ENCODE results near the gene LRRC34. TPM values are rescaled to one million over a fixed set of nuclear protein-coding genes. Genes with fewer than 3 reads are reported as not detected.

LRRC34 gene
- total and polyA plus RNA-seq, 2 experiments from 2014 or later: 4.2 to 9.4 TPM

GRCh38 chr3:169780742-169781141, 32.0 kb downstream of the LRRC34 start:
- H3K9ac ChIP-seq: no peak overlapping the region
- peaks cover 4% of the 10 kb centered on the region; the same call in 1 of the 2 replicates for H3F3A ChIP-seq (ENCODE audit: insufficient read depth)
- DNase-seq: no peak
- H3K4me2 ChIP-seq (ENCODE audit: unreplicated experiment): no peak overlapping the region
- no peaks in the 10 kb centered on the region for H3K9me3 ChIP-seq (ENCODE audit: low read depth)
- no peaks in the 10 kb centered on the region for H4K20me1 ChIP-seq (ENCODE audit: insufficient read depth)
- H2AFZ ChIP-seq: no peak overlapping the region
- WGBS, 2 experiments (ENCODE audit: low coverage in 1 of 2, low lambda C conversion rate in 2 of 2, missing lambda C conversion rate in 2 of 2): 83 to 86% methylated on average over 2 of the region's 2 CpGs
- no peaks in the 10 kb centered on the region for H3K9me2 ChIP-seq (ENCODE audit: insufficient read depth)
- in situ Hi-C loops (cut with MboI): no loop called here
- H3K79me2 ChIP-seq (ENCODE audit: insufficient read depth): peaks cover 55% of the 10 kb centered on the region
- no peak for TF ChIP-seq EZH2phosphoT487 (IDR thresholded peaks at IDR 0.05; ENCODE audit: insufficient read depth, low read depth)
- no peak for TF ChIP-seq EZH2 (IDR thresholded peaks at IDR 0.05; ENCODE audit: insufficient read depth, poor library complexity, severe bottlenecking)
- H3K27me3 ChIP-seq (replicated peaks; ENCODE audit: insufficient read depth): no peaks in the 10 kb centered on the region
- H3K27ac ChIP-seq: no peak overlapping the region
- peaks cover 4% of the 10 kb centered on the region for H3K4me1 ChIP-seq (ENCODE audit: insufficient read depth)
- H3K36me3 ChIP-seq (ENCODE audit: low read depth): peaks cover 90% of the 10 kb centered on the region
- H3K4me3 ChIP-seq: no peak overlapping the region

- WGBS, 2 experiments (ENCODE audit: low coverage in 1 of 2, low lambda C conversion rate in 2 of 2, missing lambda C conversion rate in 2 of 2): 72 to 74% methylated on average over 4 of the region's 4 CpGs
- no peak for DNase-seq
- H3K9me2 ChIP-seq (ENCODE audit: insufficient read depth): no peaks in the 10 kb centered on the region
- TF ChIP-seq EZH2phosphoT487 (IDR thresholded peaks at IDR 0.05; ENCODE audit: insufficient read depth, low read depth) (no peak), EZH2 (IDR thresholded peaks at IDR 0.05; ENCODE audit: insufficient read depth, poor library complexity, severe bottlenecking) (no peak)
- peaks cover 79% of the 10 kb centered on the region for H3K79me2 ChIP-seq (ENCODE audit: insufficient read depth)
- peaks cover 22% of the 10 kb centered on the region for H3K4me1 ChIP-seq (ENCODE audit: insufficient read depth)
- H3K4me3 ChIP-seq: no peak overlapping the region
- no peak overlapping the region for H3K27ac ChIP-seq
- in situ Hi-C loops (cut with MboI): no loop called here
- no peaks in the 10 kb centered on the region for H3F3A ChIP-seq (ENCODE audit: insufficient read depth)
- H3K27me3 ChIP-seq (replicated peaks; ENCODE audit: insufficient read depth): no peaks in the 10 kb centered on the region
- H3K9me3 ChIP-seq (ENCODE audit: low read depth): no peaks in the 10 kb centered on the region
- no peak overlapping the region for H3K4me2 ChIP-seq (ENCODE audit: unreplicated experiment)
- no peak overlapping the region for H2AFZ ChIP-seq
- H3K36me3 ChIP-seq (ENCODE audit: low read depth): peaks cover 81% of the 10 kb centered on the region
- H3K9ac ChIP-seq: no peak overlapping the region
- H4K20me1 ChIP-seq (ENCODE audit: insufficient read depth): no peaks in the 10 kb centered on the region
Measured at GRCh38 chr3:169777822-169778221, 34.9 kb downstream of the LRRC34 start.

GRCh38 chr3:169774186-169774585, 38.5 kb downstream of the LRRC34 start:
- Histone ChIP-seq H3K9ac (peak overlapping the region; percentile 93), H3K79me2 (ENCODE audit: insufficient read depth) (peaks cover 59% of the 10 kb centered on the region), H3F3A (ENCODE audit: insufficient read depth) (peaks cover 16% of the 10 kb centered on the region), H3K4me1 (ENCODE audit: insufficient read depth) (peaks cover 22% of the 10 kb centered on the region), H3K4me2 (ENCODE audit: unreplicated experiment) (peak overlapping the region; percentile 89), H3K4me3 (peak overlapping the region; percentile 98), H3K27ac (peak overlapping the region; percentile 96; the same call in 1 of the 2 replicates), H2AFZ (no peak overlapping the region), H3K9me2 (ENCODE audit: insufficient read depth) (no peaks in the 10 kb centered on the region), H4K20me1 (ENCODE audit: insufficient read depth) (no peaks in the 10 kb centered on the region), H3K9me3 (ENCODE audit: low read depth) (no peaks in the 10 kb centered on the region), H3K27me3 (replicated peaks; ENCODE audit: insufficient read depth) (no peaks in the 10 kb centered on the region), H3K36me3 (ENCODE audit: low read depth) (peaks cover 45% of the 10 kb centered on the region)
- DNase-seq: peak; percentile 27
- 43 to 48% methylated on average over 5 of the region's 5 CpGs for WGBS, 2 experiments (ENCODE audit: low coverage in 1 of 2, low lambda C conversion rate in 2 of 2, missing lambda C conversion rate in 2 of 2)
- in situ Hi-C loops (cut with MboI): no loop called here
- TF ChIP-seq EZH2phosphoT487 (IDR thresholded peaks at IDR 0.05; ENCODE audit: insufficient read depth, low read depth) (no peak), EZH2 (IDR thresholded peaks at IDR 0.05; ENCODE audit: insufficient read depth, poor library complexity, severe bottlenecking) (no peak)

GRCh38 chr3:169772897-169773816, 39.5 kb downstream of the LRRC34 start, which contains the start of gene MYNN:
TSS of gene MYNN (plus strand) at chr3:169773396. CDS start at chr3:169774296, 900 bp downstream.
- H3F3A ChIP-seq (ENCODE audit: insufficient read depth): peaks cover 20% of the 10 kb centered on the region
- H3K79me2 ChIP-seq (ENCODE audit: insufficient read depth): peaks cover 48% of the 10 kb centered on the region
- H2AFZ ChIP-seq: peak within 1 kb of the TSS; percentile 100
- H4K20me1 ChIP-seq (ENCODE audit: insufficient read depth): no peaks in the 10 kb centered on the region
- peak within 1 kb of the TSS; percentile 96 for H3K27ac ChIP-seq
- no peaks in the 10 kb centered on the region for H3K9me3 ChIP-seq (ENCODE audit: low read depth)
- H3K9me2 ChIP-seq (ENCODE audit: insufficient read depth): no peaks in the 10 kb centered on the region
- WGBS, 2 experiments (ENCODE audit: low coverage in 1 of 2, low lambda C conversion rate in 2 of 2, missing lambda C conversion rate in 2 of 2): 1% methylated on average over 48 to 61 of the region's 61 CpGs
- H3K4me2 ChIP-seq (ENCODE audit: unreplicated experiment): peak within 1 kb of the TSS; percentile 89
- in situ Hi-C loops (cut with MboI): no loop called here
- peaks cover 37% of the 10 kb centered on the region for H3K36me3 ChIP-seq (ENCODE audit: low read depth)
- H3K4me3 ChIP-seq: peak within 1 kb of the TSS; percentile 98
- TF ChIP-seq EZH2phosphoT487 (IDR thresholded peaks at IDR 0.05; ENCODE audit: insufficient read depth, low read depth) (no peak), EZH2 (IDR thresholded peaks at IDR 0.05; ENCODE audit: insufficient read depth, poor library complexity, severe bottlenecking) (no peak)
- no peaks in the 10 kb centered on the region for H3K27me3 ChIP-seq (replicated peaks; ENCODE audit: insufficient read depth)
- DNase-seq: peak; percentile 96
- H3K9ac ChIP-seq: peak within 1 kb of the TSS; percentile 93
- peaks cover 22% of the 10 kb centered on the region for H3K4me1 ChIP-seq (ENCODE audit: insufficient read depth)
